NCI-H146 treated with DMSO at 0.1 percent for 48 hours (cell line): Measurements from ENCODE around the gene RBL2.
"Not testable (repeated sequence)": the region's sequence is repeated elsewhere in the genome, so short reads cannot be mapped to it uniquely, and the experiment has no call there.

Experiments used
- DNase-seq: peaks from one replicate; lab custom pipeline; 2025; ENCODE audit not compliant: unreplicated experiment; lab: John Stamatoyannopoulos, UW

Gene RBL2

DNA sequence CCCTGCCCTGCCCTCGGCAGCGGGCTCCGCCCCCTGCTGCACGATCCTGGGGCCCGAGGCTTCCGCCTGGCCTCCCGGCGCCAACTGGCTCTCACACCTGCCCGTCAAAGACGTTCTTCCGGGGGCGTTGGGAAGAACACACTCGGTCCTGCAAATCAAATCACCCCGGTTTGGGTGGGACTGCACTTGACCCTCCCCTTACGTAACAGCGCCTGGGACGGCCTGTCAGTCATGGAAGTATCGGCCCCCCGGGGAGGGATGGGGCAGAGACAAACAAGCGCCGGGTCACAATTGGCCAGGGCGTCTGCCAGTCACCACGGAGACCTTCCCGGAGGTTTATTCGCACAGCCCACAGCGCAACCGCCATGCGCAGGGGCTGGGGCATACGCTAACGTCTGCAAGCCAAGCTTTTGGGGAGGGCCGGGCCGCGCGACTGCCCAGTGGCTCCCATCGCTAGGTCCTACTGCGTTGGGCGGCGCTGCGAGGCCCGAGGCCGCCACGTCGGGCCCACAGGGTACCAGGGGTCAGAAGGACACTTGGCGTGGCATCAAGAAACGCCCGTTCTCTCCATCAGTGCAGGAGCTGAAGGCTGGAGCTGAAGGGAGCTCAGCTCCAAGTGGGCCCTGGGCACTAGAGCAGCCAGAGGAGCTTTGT is 69.1 kb downstream of the RBL2 start:
- DNase-seq = peak; percentile 97

DNA sequence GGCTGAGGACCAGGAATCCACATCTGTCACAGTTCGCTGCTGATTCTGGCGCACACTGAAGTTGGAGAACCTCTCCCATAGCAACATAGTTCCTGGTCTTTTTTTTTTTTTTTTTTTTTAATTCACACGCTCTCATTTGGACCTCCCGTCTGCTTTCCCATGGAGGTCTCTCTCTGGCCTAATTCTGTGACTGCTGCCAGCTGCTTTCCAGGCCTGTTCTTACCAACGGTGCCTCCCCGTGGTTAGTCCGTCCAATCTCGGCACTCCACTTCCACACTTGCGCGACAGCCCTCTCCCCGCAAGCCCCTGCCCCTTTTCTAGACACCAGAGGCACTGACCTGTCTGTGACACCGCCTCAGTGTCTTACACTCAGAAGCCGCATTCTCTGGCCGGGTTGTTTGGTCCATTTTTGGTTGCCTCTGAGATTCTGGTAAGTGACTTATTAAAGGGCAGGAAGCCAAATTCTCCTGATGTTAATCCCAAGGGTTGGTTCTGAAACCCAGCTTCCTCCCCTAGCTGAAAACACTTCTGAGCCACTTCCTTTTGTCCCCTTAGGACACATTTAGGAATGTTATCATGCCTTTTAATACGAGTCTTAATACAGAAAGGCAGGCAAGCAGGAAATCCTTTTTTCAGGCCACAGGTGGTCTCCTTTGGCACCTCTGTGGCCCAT is 69.9 kb downstream of the RBL2 start:
- DNase-seq = no peak

DNA sequence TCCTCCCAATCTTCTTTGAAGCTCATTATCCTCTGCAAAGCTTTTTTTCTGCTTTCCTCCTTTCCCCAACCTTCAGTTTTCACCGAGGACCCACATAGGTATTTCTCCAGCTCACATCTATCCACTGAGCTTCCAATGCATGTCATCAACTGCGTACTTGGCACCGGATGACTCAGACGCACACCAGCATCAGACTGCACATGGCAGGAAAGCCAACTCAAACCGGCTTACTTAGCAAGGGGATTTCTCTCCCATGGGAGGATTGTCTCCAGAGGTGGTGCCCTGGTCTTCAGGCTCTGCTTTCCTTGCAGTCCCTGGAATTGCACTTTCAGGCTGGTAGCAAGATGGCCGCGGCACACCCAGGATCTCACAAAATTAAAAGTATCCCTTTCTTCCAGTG is 70.4 kb downstream of the RBL2 start:
- no peak for DNase-seq

DNA sequence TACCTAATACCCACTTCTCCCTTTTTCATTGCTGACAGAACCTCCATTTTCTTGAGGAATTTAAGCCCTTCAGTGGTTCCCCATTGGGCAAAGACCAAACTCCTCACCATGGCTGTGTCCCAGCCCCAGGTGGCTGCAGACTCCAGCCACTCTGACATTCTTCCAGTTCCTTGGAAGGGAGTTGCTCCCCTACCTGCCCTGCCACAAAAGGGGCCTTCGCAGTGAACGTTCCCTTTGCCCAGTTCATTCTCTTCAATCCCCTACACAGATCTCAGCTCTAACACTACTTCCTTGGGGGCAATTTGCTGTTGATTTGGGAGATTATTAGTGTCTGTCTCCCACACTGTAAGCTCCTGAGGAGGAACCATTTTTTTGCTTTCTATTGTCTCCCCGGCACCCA is 72.0 kb downstream of the RBL2 start:
- DNase-seq = no peak

DNA sequence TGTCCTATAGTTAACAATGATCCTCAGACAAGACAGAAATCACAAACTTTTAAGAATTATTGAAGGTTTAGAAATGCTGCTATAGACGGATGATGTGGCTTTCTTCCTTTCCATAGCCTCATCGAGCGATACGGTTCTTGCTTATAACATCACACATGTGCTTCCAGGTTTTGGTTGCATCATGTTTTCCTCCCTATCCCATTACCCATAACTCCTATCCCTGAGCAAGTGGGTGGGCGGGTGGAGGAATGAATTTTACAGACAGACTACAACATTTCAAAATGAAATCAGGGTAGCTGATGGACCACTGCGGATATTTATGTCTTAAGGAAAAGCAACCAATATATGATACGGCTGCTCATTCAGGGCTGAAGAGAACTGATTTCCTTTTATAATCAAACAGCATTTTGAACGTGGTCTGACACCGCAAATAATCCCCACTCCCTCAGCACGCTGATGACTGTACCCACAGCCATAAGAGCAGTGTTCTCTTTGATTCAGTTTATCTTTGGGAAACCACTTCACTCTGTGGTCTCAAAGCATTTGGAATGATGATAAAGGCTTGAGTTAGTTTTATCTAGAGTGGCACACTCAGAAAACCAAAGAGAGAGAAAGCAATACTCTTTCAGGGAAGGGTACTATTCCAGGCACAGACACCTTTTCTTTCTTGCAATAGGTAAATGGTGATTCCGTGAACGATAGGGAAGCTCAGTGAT is 73.4 kb downstream of the RBL2 start:
- DNase-seq = no peak

- no peak for DNase-seq
Observed at GRCh38 chr16:53509906-53510703, 75.8 kb downstream of the RBL2 start.

DNA sequence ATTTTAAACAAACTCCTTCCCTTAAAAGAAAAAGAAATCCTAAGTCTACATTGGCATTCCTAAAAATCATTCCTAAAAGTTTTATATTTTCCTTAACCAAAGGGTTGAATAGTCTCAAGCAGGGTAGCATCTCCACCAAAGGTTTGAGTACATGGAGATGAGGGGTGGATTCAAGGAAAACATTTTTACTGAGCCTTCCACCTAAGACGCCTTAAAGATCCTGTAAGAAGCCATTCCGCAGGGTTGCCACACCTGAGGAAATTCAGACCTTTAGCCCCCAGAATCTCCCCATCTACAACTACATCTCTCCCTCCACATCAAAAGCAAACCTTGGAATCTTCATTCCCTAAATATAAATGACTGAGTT is 76.4 kb downstream of the RBL2 start:
- DNase-seq = no peak

- DNase-seq = no peak
Observed at GRCh38 chr16:53511084-53511402, 76.8 kb downstream of the RBL2 start.

GRCh38 chr16:53511403-53512280 is 77.4 kb downstream of the RBL2 start:
- DNase-seq = peak; percentile 78

GRCh38 chr16:53512795-53513194 is 78.5 kb downstream of the RBL2 start:
- DNase-seq = not testable (repeated sequence)

DNA sequence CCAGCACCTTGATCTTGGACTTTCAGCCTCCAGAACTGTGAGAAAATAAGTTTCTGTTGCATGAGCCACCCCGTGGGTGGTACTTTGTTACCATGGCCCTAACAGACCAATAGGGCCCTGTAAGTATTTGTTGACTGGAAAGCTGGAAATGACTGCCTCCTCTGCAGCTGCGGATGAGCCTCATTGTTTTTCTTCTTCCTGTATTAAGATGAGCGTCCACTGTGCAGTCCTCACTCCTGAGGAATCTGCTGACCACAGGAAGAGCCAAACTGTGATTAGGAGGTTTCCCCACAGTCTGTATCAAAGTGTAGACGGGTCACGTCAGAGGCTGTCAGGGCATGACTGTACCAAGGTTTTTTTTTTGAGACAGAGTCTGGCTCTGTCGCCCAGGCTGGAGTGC is 81.0 kb downstream of the RBL2 start:
- DNase-seq = no peak

- no peak for DNase-seq
Observed at GRCh38 chr16:53515811-53516210, 81.5 kb downstream of the RBL2 start.

DNA sequence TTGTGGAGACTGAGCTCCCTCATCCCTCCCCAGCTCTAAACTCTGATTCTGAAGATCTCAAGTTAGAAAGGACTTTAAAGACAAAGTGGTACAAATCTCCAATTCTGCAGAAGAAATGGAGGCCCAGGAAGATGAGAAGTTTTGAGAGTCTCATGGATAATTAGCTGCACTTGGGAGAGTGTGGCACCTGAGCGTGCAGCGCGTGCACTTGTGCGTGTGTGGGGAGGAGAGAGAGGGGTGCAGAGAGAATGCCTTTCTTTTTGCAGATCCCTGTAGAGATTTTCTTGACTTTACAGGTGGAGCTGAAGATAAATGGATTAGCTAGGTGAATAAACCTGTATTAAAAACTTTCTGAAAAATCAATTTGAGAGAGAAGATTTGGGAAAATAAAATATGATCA is 83.6 kb downstream of the RBL2 start:
- DNase-seq = no peak

GRCh38 chr16:53518550-53519416 is 84.5 kb downstream of the RBL2 start:
- no peak for DNase-seq

DNA sequence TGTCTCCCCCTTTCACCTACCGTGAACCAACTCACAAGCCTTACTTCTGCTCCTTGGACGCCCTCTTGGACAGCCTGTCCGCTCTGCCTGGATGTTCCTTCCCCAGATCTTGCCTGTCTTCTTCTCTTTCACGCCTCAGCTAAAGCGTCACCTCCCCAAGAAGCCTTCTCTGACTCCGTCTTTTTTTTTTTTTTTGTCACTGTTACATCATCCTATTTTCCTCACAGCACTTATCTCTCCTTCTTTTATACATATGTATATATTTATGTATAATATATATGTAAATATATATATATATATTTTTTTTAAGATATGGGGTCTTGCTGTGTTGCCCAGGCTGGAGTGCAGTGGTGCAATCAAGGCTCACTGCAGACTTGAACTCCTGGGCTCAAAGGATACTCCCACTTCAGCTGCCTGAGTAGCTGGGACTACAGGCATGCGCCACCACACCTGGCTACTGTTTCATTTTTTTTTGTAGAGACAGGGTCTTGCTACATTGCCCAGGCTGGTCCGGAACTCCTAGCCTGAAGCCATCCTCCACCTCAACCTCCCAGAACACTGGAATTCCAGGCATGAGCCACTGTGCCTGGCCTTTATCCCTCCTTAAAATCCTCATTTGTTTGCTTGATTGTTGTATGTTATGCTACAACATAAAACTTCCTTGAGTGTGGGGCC is 85.3 kb downstream of the RBL2 start:
- DNase-seq = no peak

DNA sequence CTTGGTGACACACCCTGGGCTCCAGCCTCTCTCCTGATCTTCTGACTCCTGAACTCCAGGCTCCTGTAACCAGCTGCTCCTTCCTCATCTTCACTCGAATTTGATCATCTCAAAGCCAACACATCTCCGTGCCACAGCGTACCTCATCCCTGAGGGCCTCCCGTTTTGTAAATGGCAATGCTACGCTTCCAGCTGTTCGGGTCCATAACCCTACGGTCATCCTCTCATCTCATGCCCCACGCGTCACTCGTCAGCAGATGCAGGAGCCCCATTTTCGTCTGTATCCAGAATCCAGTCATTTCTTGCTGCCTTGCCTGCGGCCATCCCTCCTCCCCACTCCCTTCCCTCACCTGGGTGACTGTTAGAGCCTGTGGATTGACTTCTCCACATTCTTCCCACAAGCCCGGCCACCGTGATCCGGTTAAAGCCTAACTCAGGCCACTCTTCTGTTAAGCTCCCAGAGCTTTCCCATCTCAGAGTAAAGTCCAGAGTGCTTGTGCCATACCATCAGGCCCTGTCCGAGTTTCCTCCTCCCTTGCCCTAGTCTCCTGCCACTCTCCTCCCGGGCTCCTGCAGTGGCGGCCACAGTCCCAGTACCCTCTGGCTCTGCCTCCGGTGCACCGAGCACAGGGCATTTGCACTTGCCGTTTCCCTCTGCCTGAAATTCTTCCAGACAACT is 89.0 kb downstream of the RBL2 start:
- DNase-seq = no peak

- no peak for DNase-seq
Observed at GRCh38 chr16:53523971-53524548, 89.8 kb downstream of the RBL2 start.

- DNase-seq = no peak
Observed at GRCh38 chr16:53528797-53529196, 94.5 kb downstream of the RBL2 start.
